ENCODE measurements around the gene KLHL35. TPM values are rescaled to one million over a fixed set of nuclear protein-coding genes. Genes with fewer than 3 reads are reported as not detected.

KLHL35 gene
- total and polyA plus RNA-seq, 2 experiments from 2014 or later = 0.63 to 1.7 TPM

- no peak for TF ChIP-seq EZH2phosphoT487 (IDR thresholded peaks at IDR 0.05; ENCODE audit: low read depth, severe bottlenecking, unreplicated experiment)
- H3K79me2 ChIP-seq = no peaks in the 10 kb centered on the region
- H2AFZ ChIP-seq = no peak overlapping the region
- H3K9me2 ChIP-seq (replicated peaks; ENCODE audit: insufficient read depth) = no peaks in the 10 kb centered on the region
- DNase-seq (ENCODE audit: low spot score) = no peak
- no peak overlapping the region for H3K4me3 ChIP-seq
- H3K27me3 ChIP-seq = peaks cover 21% of the 10 kb centered on the region
- H3K4me2 ChIP-seq = no peak overlapping the region
- no peaks in the 10 kb centered on the region for H3K9me3 ChIP-seq (ENCODE audit: low read depth)
- no peaks in the 10 kb centered on the region for H3K36me3 ChIP-seq (replicated peaks; ENCODE audit: insufficient read depth, low read depth)
- WGBS (ENCODE audit: low lambda C conversion rate, missing lambda C conversion rate) = 97% methylated on average over 9 of the region's 9 CpGs
- H3K27ac ChIP-seq = no peak overlapping the region
- H4K20me1 ChIP-seq (ENCODE audit: insufficient read depth, poor library complexity, severe bottlenecking) = no peaks in the 10 kb centered on the region
- H3K4me1 ChIP-seq (ENCODE audit: insufficient read depth) = no peaks in the 10 kb centered on the region
Observed at GRCh38 chr11:75436806-75437205, 3.8 kb upstream of the KLHL35 start.

GRCh38 chr11:75435571-75435925, 2.5 kb upstream of the KLHL35 start:
- no peak overlapping the region for H3K4me3 ChIP-seq
- H3K9me3 ChIP-seq (ENCODE audit: low read depth) = no peaks in the 10 kb centered on the region
- TF ChIP-seq EZH2phosphoT487 (IDR thresholded peaks at IDR 0.05; ENCODE audit: low read depth, severe bottlenecking, unreplicated experiment) = no peak
- no peaks in the 10 kb centered on the region for H3K79me2 ChIP-seq
- WGBS (ENCODE audit: low lambda C conversion rate, missing lambda C conversion rate) = 89% methylated on average over 9 of the region's 9 CpGs
- H3K27ac ChIP-seq = no peak overlapping the region
- H4K20me1 ChIP-seq (ENCODE audit: insufficient read depth, poor library complexity, severe bottlenecking) = no peaks in the 10 kb centered on the region
- DNase-seq (ENCODE audit: low spot score) = no peak
- H3K27me3 ChIP-seq = peaks cover 33% of the 10 kb centered on the region
- H3K36me3 ChIP-seq (replicated peaks; ENCODE audit: insufficient read depth, low read depth) = no peaks in the 10 kb centered on the region
- no peaks in the 10 kb centered on the region for H3K4me1 ChIP-seq (ENCODE audit: insufficient read depth)
- no peak overlapping the region for H2AFZ ChIP-seq
- no peak overlapping the region for H3K4me2 ChIP-seq
- no peaks in the 10 kb centered on the region for H3K9me2 ChIP-seq (replicated peaks; ENCODE audit: insufficient read depth)

GRCh38 chr11:75434886-75435570, 2.0 kb upstream of the KLHL35 start:
- Histone ChIP-seq H3K27me3 (peaks cover 35% of the 10 kb centered on the region), H3K36me3 (replicated peaks; ENCODE audit: insufficient read depth, low read depth) (no peaks in the 10 kb centered on the region), H3K9me3 (ENCODE audit: low read depth) (no peaks in the 10 kb centered on the region), H3K9me2 (replicated peaks; ENCODE audit: insufficient read depth) (no peaks in the 10 kb centered on the region), H4K20me1 (ENCODE audit: insufficient read depth, poor library complexity, severe bottlenecking) (no peaks in the 10 kb centered on the region), H2AFZ (no peak overlapping the region), H3K4me3 (no peak overlapping the region), H3K27ac (no peak overlapping the region), H3K79me2 (no peaks in the 10 kb centered on the region), H3K4me1 (ENCODE audit: insufficient read depth) (no peaks in the 10 kb centered on the region), H3K4me2 (no peak overlapping the region)
- WGBS (ENCODE audit: low lambda C conversion rate, missing lambda C conversion rate) = 90% methylated on average over 11 of the region's 12 CpGs
- TF ChIP-seq EZH2 (IDR thresholded peaks at IDR 0.05; ENCODE audit: borderline replicate concordance) = no peak
- TF ChIP-seq CTCF (IDR thresholded peaks at IDR 0.05; ENCODE audit: poor library complexity) = no peak
- no peak for TF ChIP-seq EZH2phosphoT487 (IDR thresholded peaks at IDR 0.05; ENCODE audit: low read depth, severe bottlenecking, unreplicated experiment)
- DNase-seq (ENCODE audit: low spot score) = no peak

GRCh38 chr11:75434051-75434450, 1.0 kb upstream of the KLHL35 start:
- TF ChIP-seq EZH2 (IDR thresholded peaks at IDR 0.05; ENCODE audit: borderline replicate concordance) (no peak), CTCF (IDR thresholded peaks at IDR 0.05; ENCODE audit: poor library complexity) (no peak), EZH2phosphoT487 (IDR thresholded peaks at IDR 0.05; ENCODE audit: low read depth, severe bottlenecking, unreplicated experiment) (no peak)
- WGBS (ENCODE audit: low lambda C conversion rate, missing lambda C conversion rate) = 92% methylated on average over 4 of the region's 4 CpGs

More at GRCh38 chr11:75434051-75434450, 1.0 kb upstream of the KLHL35 start:
- Histone ChIP-seq H3K4me1 (ENCODE audit: insufficient read depth) (no peaks in the 10 kb centered on the region), H2AFZ (no peak overlapping the region), H3K4me2 (no peak overlapping the region), H3K4me3 (no peak overlapping the region), H3K27ac (no peak overlapping the region), H3K79me2 (no peaks in the 10 kb centered on the region), H3K27me3 (peaks cover 42% of the 10 kb centered on the region), H3K9me3 (ENCODE audit: low read depth) (peaks cover 5% of the 10 kb centered on the region), H4K20me1 (ENCODE audit: insufficient read depth, poor library complexity, severe bottlenecking) (no peaks in the 10 kb centered on the region), H3K36me3 (replicated peaks; ENCODE audit: insufficient read depth, low read depth) (no peaks in the 10 kb centered on the region), H3K9me2 (replicated peaks; ENCODE audit: insufficient read depth) (no peaks in the 10 kb centered on the region)
- no peak for DNase-seq (ENCODE audit: low spot score)
